ENCODE results near the gene CGAS.

GRCh38 chr6:73477407-73477806 lies 25.3 kb upstream of the CGAS start:
- TF ChIP-seq, protein P1, sequence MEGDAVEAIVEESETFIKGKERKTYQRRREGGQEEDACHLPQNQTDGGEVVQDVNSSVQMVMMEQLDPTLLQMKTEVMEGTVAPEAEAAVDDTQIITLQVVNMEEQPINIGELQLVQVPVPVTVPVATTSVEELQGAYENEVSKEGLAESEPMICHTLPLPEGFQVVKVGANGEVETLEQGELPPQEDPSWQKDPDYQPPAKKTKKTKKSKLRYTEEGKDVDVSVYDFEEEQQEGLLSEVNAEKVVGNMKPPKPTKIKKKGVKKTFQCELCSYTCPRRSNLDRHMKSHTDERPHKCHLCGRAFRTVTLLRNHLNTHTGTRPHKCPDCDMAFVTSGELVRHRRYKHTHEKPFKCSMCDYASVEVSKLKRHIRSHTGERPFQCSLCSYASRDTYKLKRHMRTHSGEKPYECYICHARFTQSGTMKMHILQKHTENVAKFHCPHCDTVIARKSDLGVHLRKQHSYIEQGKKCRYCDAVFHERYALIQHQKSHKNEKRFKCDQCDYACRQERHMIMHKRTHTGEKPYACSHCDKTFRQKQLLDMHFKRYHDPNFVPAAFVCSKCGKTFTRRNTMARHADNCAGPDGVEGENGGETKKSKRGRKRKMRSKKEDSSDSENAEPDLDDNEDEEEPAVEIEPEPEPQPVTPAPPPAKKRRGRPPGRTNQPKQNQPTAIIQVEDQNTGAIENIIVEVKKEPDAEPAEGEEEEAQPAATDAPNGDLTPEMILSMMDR (IDR thresholded peaks at IDR 0.05), result no peak
- TF ChIP-seq POLR2A (IDR thresholded peaks at IDR 0.05) (no peak), POLR2AphosphoS5 (IDR thresholded peaks at IDR 0.05) (no peak), EP300 (IDR thresholded peaks at IDR 0.05) (no peak)

Measured in gastroesophageal sphincter (tissue), 3 donors.